SU-DHL-6 (cell line): Measurements from ENCODE around the gene MAN2A1.

ENCODE experiments used
- H2AFZ ChIP-seq: fragments of 200-600 bp; sonication (generic); 2 replicates; pipeline ENCODE4 v1.6.1; 2014; ENCODE audit warnings: low read depth, mild to moderate bottlenecking, moderate library complexity, mixed read lengths, antibody characterized with exemption, low read length; ENCODE audit not compliant: severe bottlenecking
- H3F3A ChIP-seq: fragments of 200-600 bp; shearing (Covaris generic); 2 replicates; pipeline ENCODE4 v1.6.0; 2016; ENCODE audit warnings: antibody characterized with exemption, mild to moderate bottlenecking; ENCODE audit not compliant: insufficient read depth
- H3K27ac ChIP-seq: fragments of 200-600 bp; sonication (generic); 2 replicates; pipeline ENCODE4 v1.5.1; 2016; ENCODE audit warnings: low read depth, mild to moderate bottlenecking, low read length, moderate library complexity, mixed read lengths
- H3K27me3 ChIP-seq: fragments of 200-600 bp; sonication (generic), shearing (Covaris generic); 2 replicates; pipeline ENCODE4 v1.6.0; 2014; ENCODE audit warnings: mild to moderate bottlenecking, low read length
- H3K36me3 ChIP-seq: fragments of 200-600 bp; sonication (generic); 2 replicates; pipeline ENCODE4 v1.6.1; 2014; ENCODE audit warnings: mild to moderate bottlenecking, low read length, mixed read lengths
- H3K4me2 ChIP-seq: fragments of 300-600, 200-600 bp; shearing (Covaris generic), sonication (generic); 2 replicates; pipeline ENCODE4 v1.6.0; 2014; ENCODE audit warnings: low read length, low read depth, mild to moderate bottlenecking; ENCODE audit not compliant: poor library complexity, severe bottlenecking
- H3K4me3 ChIP-seq: fragments of 200-600 bp; sonication (generic); 2 replicates; pipeline ENCODE4 v1.5.1; 2014; ENCODE audit warnings: antibody characterized with exemption, low read length, mild to moderate bottlenecking, mixed read lengths; ENCODE audit not compliant: insufficient read depth, poor library complexity, severe bottlenecking
- H3K79me2 ChIP-seq: fragments of 200-600 bp; sonication (generic); 2 replicates; pipeline ENCODE4 v1.6.1; 2014; ENCODE audit warnings: mild to moderate bottlenecking, low read length, moderate library complexity; ENCODE audit not compliant: insufficient read depth
- H3K9ac ChIP-seq: fragments of 200-600 bp; sonication (generic); 2 replicates; pipeline ENCODE4 v1.7.0; 2014; ENCODE audit warnings: mild to moderate bottlenecking, low read length
- H3K9me2 ChIP-seq: fragments of 200-600 bp; sonication (generic); replicated peaks from 2 replicates; pipeline ENCODE4 v1.6.1; 2014; ENCODE audit warnings: low read length; ENCODE audit not compliant: insufficient read depth
- H3K9me3 ChIP-seq: fragments of 200-600 bp; sonication (generic); 2 replicates; pipeline ENCODE4 v1.6.1; 2014; ENCODE audit warnings: low read length, mixed read lengths; ENCODE audit not compliant: insufficient read depth
- H4K20me1 ChIP-seq: fragments of 200-600 bp; sonication (generic); 2 replicates; pipeline ENCODE4 v1.6.1; 2014; ENCODE audit warnings: low read depth, mild to moderate bottlenecking, antibody characterized with exemption, low read length, moderate library complexity, mixed read lengths
- EZH2phosphoT487 ChIP-seq: fragments of 200-600 bp; sonication (generic), shearing (Covaris generic); conservative IDR thresholded peaks from 2 replicates; pipeline ENCODE4 v1.6.1; 2018; ENCODE audit warnings: mild to moderate bottlenecking, antibody characterized with exemption, low read length, moderate library complexity, mixed read lengths
- TF ChIP-seq, protein P1 (sequence below): fragments of 200-600 bp; sonication (generic); IDR thresholded peaks from one replicate; pipeline ENCODE4 v1.5.1; 2017; ENCODE audit warnings: antibody characterized with exemption, mild to moderate bottlenecking, low read length, moderate library complexity; ENCODE audit not compliant: insufficient read depth, poor library complexity, severe bottlenecking

The MAN2A1 gene

DNA sequence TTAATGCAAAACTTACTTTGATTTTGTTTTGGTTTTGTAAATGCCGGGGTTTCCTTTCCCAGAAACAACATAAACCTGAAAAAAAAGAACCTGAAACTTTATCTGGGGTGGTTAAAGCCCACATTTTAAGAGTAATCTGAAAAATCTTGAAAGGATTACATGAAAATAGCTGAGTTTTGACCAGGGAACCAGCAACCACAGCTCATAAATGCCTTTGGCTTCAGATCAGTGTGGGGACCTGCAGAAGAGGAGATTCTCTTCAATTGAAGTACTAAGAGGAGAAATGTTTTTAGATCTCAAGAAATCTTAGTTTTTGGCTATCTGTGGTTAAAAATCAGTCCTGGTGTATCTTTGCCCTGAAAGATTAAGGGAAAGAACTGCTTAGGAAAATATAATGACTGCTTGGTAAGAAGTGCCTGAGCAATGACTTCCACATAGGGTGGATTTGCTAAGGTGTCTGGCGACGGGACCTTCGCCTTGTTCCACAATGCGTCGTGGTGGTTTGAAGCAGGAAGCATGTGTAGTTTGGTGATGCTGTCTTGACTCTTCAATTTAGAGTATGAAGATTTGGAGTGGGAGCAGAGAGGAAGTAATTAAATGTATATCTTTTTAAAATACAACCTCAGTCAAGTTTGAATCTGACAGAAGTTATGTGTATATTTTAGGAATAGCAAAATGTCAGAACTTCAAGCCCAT lies 186.5 kb downstream of the MAN2A1 start:
- no peaks in the 10 kb centered on the region for H3K36me3 ChIP-seq
- H3K9ac ChIP-seq: no peak overlapping the region
- no peaks in the 10 kb centered on the region for H3F3A ChIP-seq
- no peak for TF ChIP-seq EZH2phosphoT487
- TF ChIP-seq, protein P1, sequence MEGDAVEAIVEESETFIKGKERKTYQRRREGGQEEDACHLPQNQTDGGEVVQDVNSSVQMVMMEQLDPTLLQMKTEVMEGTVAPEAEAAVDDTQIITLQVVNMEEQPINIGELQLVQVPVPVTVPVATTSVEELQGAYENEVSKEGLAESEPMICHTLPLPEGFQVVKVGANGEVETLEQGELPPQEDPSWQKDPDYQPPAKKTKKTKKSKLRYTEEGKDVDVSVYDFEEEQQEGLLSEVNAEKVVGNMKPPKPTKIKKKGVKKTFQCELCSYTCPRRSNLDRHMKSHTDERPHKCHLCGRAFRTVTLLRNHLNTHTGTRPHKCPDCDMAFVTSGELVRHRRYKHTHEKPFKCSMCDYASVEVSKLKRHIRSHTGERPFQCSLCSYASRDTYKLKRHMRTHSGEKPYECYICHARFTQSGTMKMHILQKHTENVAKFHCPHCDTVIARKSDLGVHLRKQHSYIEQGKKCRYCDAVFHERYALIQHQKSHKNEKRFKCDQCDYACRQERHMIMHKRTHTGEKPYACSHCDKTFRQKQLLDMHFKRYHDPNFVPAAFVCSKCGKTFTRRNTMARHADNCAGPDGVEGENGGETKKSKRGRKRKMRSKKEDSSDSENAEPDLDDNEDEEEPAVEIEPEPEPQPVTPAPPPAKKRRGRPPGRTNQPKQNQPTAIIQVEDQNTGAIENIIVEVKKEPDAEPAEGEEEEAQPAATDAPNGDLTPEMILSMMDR: no peak
- no peak overlapping the region for H2AFZ ChIP-seq
- H3K79me2 ChIP-seq: no peaks in the 10 kb centered on the region
- H4K20me1 ChIP-seq: no peaks in the 10 kb centered on the region
- no peaks in the 10 kb centered on the region for H3K9me3 ChIP-seq
- H3K4me2 ChIP-seq: no peak overlapping the region
- H3K9me2 ChIP-seq: no peaks in the 10 kb centered on the region
- no peaks in the 10 kb centered on the region for H3K27me3 ChIP-seq
- no peak overlapping the region for H3K4me3 ChIP-seq
- H3K27ac ChIP-seq: no peak overlapping the region

DNA sequence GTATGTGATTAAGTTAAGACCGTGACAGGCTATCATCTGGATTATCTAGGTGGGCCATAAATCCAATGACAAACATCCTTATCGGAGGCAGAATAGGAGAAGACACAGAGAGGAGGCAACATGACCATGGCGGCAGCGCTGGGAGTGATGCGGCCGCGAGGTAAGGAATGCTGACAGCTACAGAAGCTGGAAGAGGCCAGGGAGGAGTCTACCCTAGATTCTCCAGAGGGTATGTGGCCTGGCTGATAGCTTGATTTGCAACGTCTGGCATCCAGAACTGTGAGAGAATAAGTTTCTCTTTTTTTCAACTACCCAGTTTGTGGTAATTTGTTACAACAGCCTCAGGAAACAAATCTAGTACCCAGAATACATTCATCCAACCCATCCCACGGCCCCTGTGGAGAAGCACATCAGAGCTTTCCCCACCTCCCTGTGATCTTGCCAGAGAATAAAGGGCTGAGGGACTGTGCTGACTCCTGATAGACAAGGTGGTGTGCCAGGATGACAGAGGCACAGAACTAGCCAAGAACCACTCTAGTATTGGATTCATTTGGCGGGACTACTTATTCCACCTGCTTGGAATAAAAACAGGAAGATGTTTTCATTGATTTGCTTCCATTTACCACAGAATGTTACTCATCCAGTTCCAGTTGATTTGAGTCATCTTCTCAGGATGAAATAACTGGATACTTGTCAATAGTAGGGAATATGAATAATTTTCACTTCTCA lies 187.4 kb downstream of the MAN2A1 start:
- Histone ChIP-seq H3K4me3 (no peak overlapping the region), H3K27ac (no peak overlapping the region), H4K20me1 (no peaks in the 10 kb centered on the region)

DNA sequence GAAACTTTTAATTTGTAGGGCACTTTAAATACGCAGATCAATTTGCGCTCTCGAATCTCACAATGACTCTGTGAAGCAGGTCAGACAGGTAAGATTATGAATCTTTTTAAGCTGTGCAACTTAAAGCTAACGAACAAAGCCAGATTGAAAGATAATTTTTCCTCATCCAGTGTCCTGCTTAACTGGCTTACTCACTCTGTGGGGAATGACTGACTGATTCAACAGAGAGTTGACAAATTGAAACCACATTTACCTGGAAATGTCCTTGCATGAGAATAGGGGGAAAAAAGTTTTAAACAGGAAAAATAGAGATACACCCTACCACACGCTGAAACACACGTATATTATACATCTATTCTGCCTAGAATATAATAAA lies 187.9 kb downstream of the MAN2A1 start:
- Histone ChIP-seq H3K27me3 (no peaks in the 10 kb centered on the region), H3K27ac (no peak overlapping the region), H3F3A (no peaks in the 10 kb centered on the region), H3K4me2 (no peak overlapping the region), H3K9me3 (no peaks in the 10 kb centered on the region), H4K20me1 (no peaks in the 10 kb centered on the region), H2AFZ (no peak overlapping the region), H3K4me3 (no peak overlapping the region), H3K36me3 (no peaks in the 10 kb centered on the region), H3K79me2 (no peaks in the 10 kb centered on the region), H3K9ac (no peak overlapping the region), H3K9me2 (no peaks in the 10 kb centered on the region)
- TF ChIP-seq EZH2phosphoT487: no peak
- TF ChIP-seq, protein P1: no peak

More for the DNA sequence above, 187.4 kb downstream of the MAN2A1 start:
- H3K36me3 ChIP-seq: no peaks in the 10 kb centered on the region
- no peaks in the 10 kb centered on the region for H3K9me3 ChIP-seq
- no peak overlapping the region for H3K4me2 ChIP-seq
- TF ChIP-seq, protein P1: no peak
- no peak for TF ChIP-seq EZH2phosphoT487
- no peaks in the 10 kb centered on the region for H3K9me2 ChIP-seq
- no peaks in the 10 kb centered on the region for H3F3A ChIP-seq
- no peak overlapping the region for H2AFZ ChIP-seq
- H3K9ac ChIP-seq: no peak overlapping the region
- no peaks in the 10 kb centered on the region for H3K79me2 ChIP-seq
- no peaks in the 10 kb centered on the region for H3K27me3 ChIP-seq
